HG03521 (cell line): Measurements from ENCODE around the gene CARD8.

ENCODE experiments used
- ATAC-seq: cut with Tn5 transposase; IDR thresholded peaks from one replicate; pipeline ENCODE4 v1.9.1; 2021; ENCODE audit warnings: mild to moderate bottlenecking, moderate library complexity; ENCODE audit not compliant: unreplicated experiment

CARD8 gene

GRCh38 chr19:48174445-48175030, 81.2 kb downstream of the CARD8 start:
- ATAC-seq: no peak

GRCh38 chr19:48171710-48172109, 84.0 kb downstream of the CARD8 start:
- no peak for ATAC-seq

GRCh38 chr19:48170817-48171347, 84.8 kb downstream of the CARD8 start:
- ATAC-seq: no peak

GRCh38 chr19:48169939-48170803, 85.5 kb downstream of the CARD8 start, which contains the start of the genes LIG1 and ZSWIM9:
LIG1 (minus strand) TSS chr19:48170344; CDS start chr19:48165566, 4,778 bp downstream.
ZSWIM9 (plus strand) TSS chr19:48170680; CDS start chr19:48171803, 1,123 bp downstream.
- peak; percentile 76 for ATAC-seq

GRCh38 chr19:48169578-48169938, 86.2 kb downstream of the CARD8 start:
- peak; percentile 26 for ATAC-seq

- no peak for ATAC-seq
Observed at GRCh38 chr19:48168689-48169088, 87.0 kb downstream of the CARD8 start.

- no peak for ATAC-seq
Observed at GRCh38 chr19:48158210-48158790, 97.4 kb downstream of the CARD8 start.
